GM23338 (cell line): ENCODE results near the gene POLE4.

Experiments used
- CREB1 ChIP-seq: fragments of 250-450 bp; sonication (Bioruptor Pico); IDR thresholded peaks from 2 replicates; pipeline ENCODE4 v1.5.0; 2020; ENCODE audit warnings: low read depth, mild to moderate bottlenecking, moderate library complexity
- EZH2 ChIP-seq: fragments of 200-600 bp; sonication (generic); IDR thresholded peaks from one replicate; pipeline ENCODE4 v1.8.0; 2017; ENCODE audit warnings: antibody characterized with exemption, mild to moderate bottlenecking, low read depth; ENCODE audit not compliant: unreplicated experiment
- EZH2phosphoT487 ChIP-seq: fragments of 200-600 bp; sonication (generic); IDR thresholded peaks from one replicate; pipeline ENCODE4 v1.8.1; 2018; ENCODE audit warnings: antibody characterized with exemption; ENCODE audit not compliant: unreplicated experiment
- JUNB ChIP-seq: IDR thresholded peaks from one replicate; pipeline ENCODE4 v1.6.1; 2016; ENCODE audit warnings: antibody characterized with exemption; ENCODE audit not compliant: unreplicated experiment
- NANOG ChIP-seq: IDR thresholded peaks from 2 replicates; pipeline ENCODE4 v1.6.1; 2016; ENCODE audit warnings: antibody characterized with exemption, borderline replicate concordance
- POLR2AphosphoS5 ChIP-seq: IDR thresholded peaks from 2 replicates; pipeline ENCODE4 v1.6.1; 2016; ENCODE audit warnings: antibody characterized with exemption, low read depth
- REST ChIP-seq: IDR thresholded peaks from one replicate; pipeline ENCODE4 v1.6.1; 2018; ENCODE audit warnings: antibody characterized with exemption; ENCODE audit not compliant: unreplicated experiment
- STAT1 ChIP-seq: IDR thresholded peaks from one replicate; pipeline ENCODE4 v1.6.1; 2016; ENCODE audit warnings: antibody characterized with exemption; ENCODE audit not compliant: unreplicated experiment
- ZNF114 ChIP-seq: fragments of 250-450 bp; sonication (Bioruptor Pico); IDR thresholded peaks from 2 replicates; pipeline ENCODE4 v1.5.0; 2020; ENCODE audit warnings: mild to moderate bottlenecking, moderate library complexity
- ZNF331 ChIP-seq: fragments of 250-450 bp; sonication (Bioruptor Pico); IDR thresholded peaks from 2 replicates; pipeline ENCODE4 v1.5.0; 2020; ENCODE audit warnings: low read depth, mild to moderate bottlenecking, moderate library complexity
- ZNF462 ChIP-seq: fragments of 250-450 bp; sonication (Bioruptor Pico); IDR thresholded peaks from 2 replicates; pipeline ENCODE4 v1.5.0; 2020; ENCODE audit warnings: mild to moderate bottlenecking, moderate library complexity
- TF ChIP-seq, protein P1 (sequence below), 2 experiments: fragments of 200-600 bp in 1 of 2; sonication (generic) in 1 of 2; conservative IDR thresholded peaks; 2 replicates each; pipeline versions ENCODE4 v1.5.1 to v1.6.1; 2016 to 2017; ENCODE audit warnings: antibody characterized with exemption in 2 of 2, low read depth in 2 of 2, mild to moderate bottlenecking in 2 of 2, moderate library complexity in 1 of 2
- TF ChIP-seq, protein P2 (sequence below): IDR thresholded peaks from 2 replicates; pipeline ENCODE4 v1.6.1; 2016; ENCODE audit warnings: antibody characterized with exemption

- TF ChIP-seq, protein P1, sequence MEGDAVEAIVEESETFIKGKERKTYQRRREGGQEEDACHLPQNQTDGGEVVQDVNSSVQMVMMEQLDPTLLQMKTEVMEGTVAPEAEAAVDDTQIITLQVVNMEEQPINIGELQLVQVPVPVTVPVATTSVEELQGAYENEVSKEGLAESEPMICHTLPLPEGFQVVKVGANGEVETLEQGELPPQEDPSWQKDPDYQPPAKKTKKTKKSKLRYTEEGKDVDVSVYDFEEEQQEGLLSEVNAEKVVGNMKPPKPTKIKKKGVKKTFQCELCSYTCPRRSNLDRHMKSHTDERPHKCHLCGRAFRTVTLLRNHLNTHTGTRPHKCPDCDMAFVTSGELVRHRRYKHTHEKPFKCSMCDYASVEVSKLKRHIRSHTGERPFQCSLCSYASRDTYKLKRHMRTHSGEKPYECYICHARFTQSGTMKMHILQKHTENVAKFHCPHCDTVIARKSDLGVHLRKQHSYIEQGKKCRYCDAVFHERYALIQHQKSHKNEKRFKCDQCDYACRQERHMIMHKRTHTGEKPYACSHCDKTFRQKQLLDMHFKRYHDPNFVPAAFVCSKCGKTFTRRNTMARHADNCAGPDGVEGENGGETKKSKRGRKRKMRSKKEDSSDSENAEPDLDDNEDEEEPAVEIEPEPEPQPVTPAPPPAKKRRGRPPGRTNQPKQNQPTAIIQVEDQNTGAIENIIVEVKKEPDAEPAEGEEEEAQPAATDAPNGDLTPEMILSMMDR (conservative IDR thresholded peaks at IDR 0.05; ENCODE audit: low read depth in 2 of 2): no peak
- TF ChIP-seq POLR2AphosphoS5 (no peak), EZH2 (no peak), EZH2phosphoT487 (no peak), STAT1 (no peak), ZNF114 (no peak), REST (no peak), NANOG (no peak), CREB1 (no peak), JUNB (no peak), ZNF331 (CRISPR knock-in tag) (no peak), ZNF462 (no peak)
- TF ChIP-seq, protein P2, sequence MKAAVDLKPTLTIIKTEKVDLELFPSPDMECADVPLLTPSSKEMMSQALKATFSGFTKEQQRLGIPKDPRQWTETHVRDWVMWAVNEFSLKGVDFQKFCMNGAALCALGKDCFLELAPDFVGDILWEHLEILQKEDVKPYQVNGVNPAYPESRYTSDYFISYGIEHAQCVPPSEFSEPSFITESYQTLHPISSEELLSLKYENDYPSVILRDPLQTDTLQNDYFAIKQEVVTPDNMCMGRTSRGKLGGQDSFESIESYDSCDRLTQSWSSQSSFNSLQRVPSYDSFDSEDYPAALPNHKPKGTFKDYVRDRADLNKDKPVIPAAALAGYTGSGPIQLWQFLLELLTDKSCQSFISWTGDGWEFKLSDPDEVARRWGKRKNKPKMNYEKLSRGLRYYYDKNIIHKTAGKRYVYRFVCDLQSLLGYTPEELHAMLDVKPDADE: no peak
Observed at GRCh38 chr2:75018162-75018561, 59.7 kb downstream of the POLE4 start.
